Central memory CD8-positive, alpha-beta T cell (primary cell): ENCODE measurements around the gene SSH3.
A peak's percentile ranks its signal among the peaks of the same experiment; 100 is the strongest.
"Not testable (repeated sequence)": the region's sequence is repeated elsewhere in the genome, so short reads cannot be mapped to it uniquely, and the experiment has no call there.

Experiments
- ATAC-seq: fragments of 150-1000 bp; cut with Tn5 transposase; replicated peaks from 2 replicates; pipeline ENCODE4 v1.10.0; 2022; ENCODE audit warnings: mild to moderate bottlenecking, moderate FRiP score, moderate number of reproducible peaks; ENCODE audit not compliant: poor library complexity, severe bottlenecking; ENCODE audit errors: extremely low read depth
- DNase-seq, 2 donors: peaks; one replicate each; pipeline ENCODE4 v3.0.0; 2021; ENCODE audit warnings: low spot score in 2 of 2
- H3K27ac Mint-ChIP-seq: one replicate; pipeline ENCODE4 v1.8.0; 2022; ENCODE audit warnings: low read depth, mild to moderate bottlenecking, moderate library complexity, mixed read lengths
- H3K27me3 Mint-ChIP-seq: one replicate; pipeline ENCODE4 v1.8.0; 2022; ENCODE audit warnings: mixed read lengths
- H3K36me3 Mint-ChIP-seq: one replicate; pipeline ENCODE4 v1.8.0; 2022; ENCODE audit warnings: mild to moderate bottlenecking, moderate library complexity, mixed read lengths; ENCODE audit not compliant: insufficient read depth
- H3K4me1 Mint-ChIP-seq: one replicate; pipeline ENCODE4 v1.8.0; 2022; ENCODE audit warnings: mixed read lengths
- H3K4me3 Mint-ChIP-seq: one replicate; pipeline ENCODE4 v1.8.0; 2022; ENCODE audit warnings: mild to moderate bottlenecking, moderate library complexity, mixed read lengths
- H3K9me3 Mint-ChIP-seq: one replicate; pipeline ENCODE4 v1.8.0; 2022; ENCODE audit warnings: mixed read lengths

Gene SSH3

DNA sequence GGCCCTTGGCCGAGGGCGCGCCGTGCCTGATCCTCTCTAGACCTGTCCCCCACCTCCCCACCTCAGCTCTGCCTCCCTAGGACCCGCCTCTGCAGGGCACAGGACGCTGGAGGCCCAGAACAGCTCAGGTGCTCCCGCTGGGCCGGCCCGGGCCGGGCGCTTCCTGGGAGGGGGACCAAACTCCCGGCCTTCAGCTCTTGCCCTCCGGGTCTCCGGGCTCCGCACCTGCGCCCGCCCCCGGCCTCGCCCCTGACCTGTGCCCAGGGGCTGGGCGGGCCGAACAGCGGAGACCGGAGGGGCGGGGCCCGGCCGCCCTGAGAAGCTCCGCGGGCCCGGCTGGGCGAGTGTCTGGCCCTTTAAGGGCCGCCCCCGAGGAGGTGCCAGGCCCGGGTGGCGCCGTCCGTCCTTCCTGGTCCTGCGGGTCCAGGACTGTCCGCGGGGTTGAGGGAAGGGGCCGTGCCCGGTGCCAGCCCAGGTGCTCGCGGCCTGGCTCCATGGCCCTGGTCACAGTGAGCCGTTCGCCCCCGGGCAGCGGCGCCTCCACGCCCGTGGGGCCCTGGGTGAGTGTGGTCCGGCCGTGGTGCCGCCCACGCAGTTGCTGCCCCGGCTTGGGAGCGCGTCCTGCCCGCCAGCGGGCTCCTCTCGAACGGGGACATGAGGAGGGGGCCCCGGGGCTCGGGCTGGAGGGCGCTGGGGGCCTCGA lies at the start of gene SSH3:
TSS of gene SSH3 (plus strand) at position 399 of the 703 bp plus-strand sequence. CDS start at position 495, 96 bp downstream.
- H3K36me3 Mint-ChIP-seq, result peaks cover 17% of the 10 kb centered on the region
- no peaks in the 10 kb centered on the region for H3K9me3 Mint-ChIP-seq
- DNase-seq (no peak), ATAC-seq (peak; percentile 59)
- peaks cover 12% of the 10 kb centered on the region for H3K4me1 Mint-ChIP-seq
- no peaks in the 10 kb centered on the region for H3K27me3 Mint-ChIP-seq
- peak within 1 kb of the TSS; percentile 60 for H3K4me3 Mint-ChIP-seq
- no peak within 1 kb of the TSS for H3K27ac Mint-ChIP-seq

DNA sequence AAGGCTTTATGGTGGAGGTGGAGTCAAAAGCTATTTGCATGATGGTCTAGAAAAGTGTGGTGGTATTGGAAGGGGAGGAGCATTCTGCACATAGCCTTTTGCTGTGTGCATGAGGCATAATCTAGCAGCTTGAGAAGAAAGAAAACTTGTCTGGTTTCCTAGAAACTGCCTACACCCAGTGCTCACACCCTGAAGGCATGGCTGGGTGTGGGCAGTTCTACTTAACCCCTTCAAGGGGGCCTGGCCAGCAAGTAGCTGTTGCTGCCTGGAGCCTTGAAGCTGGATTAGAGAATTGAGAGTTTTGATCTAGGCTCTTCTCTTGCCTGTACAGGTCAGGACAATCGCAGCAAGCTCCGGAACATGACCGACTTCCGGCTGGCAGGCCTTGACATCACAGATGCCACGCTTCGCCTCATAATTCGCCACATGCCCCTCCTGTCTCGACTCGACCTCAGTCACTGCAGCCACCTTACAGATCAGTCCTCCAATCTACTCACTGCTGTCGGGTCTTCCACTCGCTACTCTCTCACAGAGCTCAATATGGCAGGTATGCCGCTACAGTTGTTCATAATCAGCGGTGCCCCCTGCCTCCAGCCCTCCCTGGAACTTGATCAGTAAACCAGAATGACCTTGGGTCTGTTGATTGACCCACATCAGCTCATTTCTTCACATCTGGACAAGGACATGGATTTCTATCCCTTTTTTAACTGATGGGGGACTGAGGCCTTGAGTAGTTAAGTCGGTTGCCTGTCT lies 49.3 kb upstream of the SSH3 start:
- H3K27me3 Mint-ChIP-seq, result no peaks in the 10 kb centered on the region

DNA sequence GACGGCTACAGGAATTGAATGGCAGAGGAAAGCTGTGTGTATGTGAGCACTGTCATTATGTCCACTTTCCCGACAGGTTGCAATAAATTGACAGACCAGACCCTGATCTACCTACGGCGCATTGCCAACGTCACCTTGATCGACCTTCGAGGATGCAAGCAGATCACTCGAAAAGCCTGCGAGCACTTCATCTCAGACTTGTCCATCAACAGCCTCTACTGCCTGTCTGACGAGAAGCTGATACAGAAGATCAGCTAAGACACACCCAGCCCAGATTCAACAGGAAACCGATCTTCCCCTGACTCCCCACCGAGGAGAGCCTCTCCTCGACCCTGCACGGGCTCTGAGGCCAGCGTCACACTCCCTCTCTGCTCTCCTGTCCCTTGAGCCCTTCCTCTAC lies 48.5 kb upstream of the SSH3 start:
- H3K36me3 Mint-ChIP-seq, result peaks cover 75% of the 10 kb centered on the region
- H3K27me3 Mint-ChIP-seq, result no peaks in the 10 kb centered on the region
- peak overlapping the region; percentile 40 for H3K4me3 Mint-ChIP-seq
- peaks cover 42% of the 10 kb centered on the region for H3K4me1 Mint-ChIP-seq
- no peak for ATAC-seq
- DNase-seq, result no peak
- peak overlapping the region; percentile 38 for H3K27ac Mint-ChIP-seq
- H3K9me3 Mint-ChIP-seq, result no peaks in the 10 kb centered on the region

More for the DNA sequence above, 49.3 kb upstream of the SSH3 start:
- no peak for DNase-seq
- H3K9me3 Mint-ChIP-seq, result no peaks in the 10 kb centered on the region
- peak overlapping the region; percentile 40 for H3K4me3 Mint-ChIP-seq
- no peak for ATAC-seq
- peaks cover 83% of the 10 kb centered on the region for H3K36me3 Mint-ChIP-seq
- H3K27ac Mint-ChIP-seq, result peak overlapping the region; percentile 35
- H3K4me1 Mint-ChIP-seq, result peaks cover 44% of the 10 kb centered on the region

GRCh38 chr11:67255353-67255752 lies 48.0 kb upstream of the SSH3 start:
- peaks cover 71% of the 10 kb centered on the region for H3K36me3 Mint-ChIP-seq
- peak overlapping the region; percentile 38 for H3K27ac Mint-ChIP-seq
- H3K4me3 Mint-ChIP-seq, result peak overlapping the region; percentile 13
- ATAC-seq (no peak), DNase-seq (no peak)
- H3K27me3 Mint-ChIP-seq, result no peaks in the 10 kb centered on the region
- H3K9me3 Mint-ChIP-seq, result no peaks in the 10 kb centered on the region
- peaks cover 42% of the 10 kb centered on the region for H3K4me1 Mint-ChIP-seq

GRCh38 chr11:67255864-67256263 lies 47.5 kb upstream of the SSH3 start:
- no peaks in the 10 kb centered on the region for H3K27me3 Mint-ChIP-seq
- no peaks in the 10 kb centered on the region for H3K9me3 Mint-ChIP-seq
- peak overlapping the region; percentile 13 for H3K4me3 Mint-ChIP-seq
- no peak for DNase-seq
- ATAC-seq, result no peak
- H3K4me1 Mint-ChIP-seq, result peaks cover 37% of the 10 kb centered on the region
- peak overlapping the region; percentile 38 for H3K27ac Mint-ChIP-seq
- peaks cover 66% of the 10 kb centered on the region for H3K36me3 Mint-ChIP-seq

DNA sequence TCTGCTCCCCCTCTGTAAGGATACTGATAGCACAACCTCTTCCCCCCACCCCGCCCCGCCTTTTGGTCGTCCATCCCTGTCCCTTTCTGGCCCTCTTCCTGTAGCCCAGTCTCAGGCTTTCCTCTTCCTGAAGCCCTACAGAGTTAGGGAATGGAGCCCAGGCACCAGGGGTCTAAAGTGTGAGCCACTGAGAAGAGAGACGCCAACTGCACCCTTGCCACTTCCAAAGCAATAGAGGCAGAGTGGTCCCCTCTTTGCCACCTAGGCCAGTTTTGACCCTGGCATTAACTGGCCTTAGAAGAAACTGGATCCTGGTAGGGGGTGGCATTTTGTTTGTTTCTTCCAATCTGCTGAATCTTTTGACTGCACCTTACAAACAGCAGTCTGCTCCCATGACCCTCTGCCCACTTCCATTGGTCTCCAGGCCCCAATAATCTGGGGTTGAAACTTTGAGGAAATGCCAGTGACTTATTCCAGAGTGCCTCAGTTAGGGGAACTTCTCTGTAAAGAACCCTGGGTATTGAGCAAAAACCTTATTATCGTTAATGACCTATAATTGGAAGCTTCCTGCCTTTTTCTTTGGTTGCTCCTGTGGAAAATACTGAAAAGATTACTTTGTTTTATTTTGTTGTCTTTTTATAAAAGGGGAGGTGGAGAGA lies 46.7 kb upstream of the SSH3 start:
- H3K4me3 Mint-ChIP-seq, result no peak overlapping the region

DNA sequence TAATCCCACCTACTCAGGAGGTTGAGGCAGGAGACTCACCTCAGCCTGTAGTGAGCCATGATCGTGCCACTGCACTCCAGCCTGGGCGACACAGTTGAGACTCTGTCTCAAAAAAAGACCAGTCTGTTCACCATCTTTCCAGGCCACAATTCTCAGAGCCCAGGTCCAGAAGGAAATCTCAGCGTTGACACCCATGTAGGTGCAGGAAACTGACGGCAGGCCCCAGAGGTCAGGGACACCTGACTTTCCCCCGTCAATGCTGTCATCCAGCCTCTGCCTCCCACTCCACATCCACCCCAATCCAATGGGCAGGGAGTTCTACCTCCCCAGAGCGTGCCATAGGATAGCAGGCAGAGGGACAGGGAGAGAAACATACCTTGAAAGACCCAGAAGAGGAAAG lies 42.9 kb upstream of the SSH3 start:
- Mint-ChIP-seq H3K4me3 (no peak overlapping the region), H3K36me3 (peaks cover 30% of the 10 kb centered on the region), H3K9me3 (no peaks in the 10 kb centered on the region), H3K27ac (peak overlapping the region; percentile 38), H3K27me3 (no peaks in the 10 kb centered on the region), H3K4me1 (peaks cover 34% of the 10 kb centered on the region)
- ATAC-seq (no peak), DNase-seq (no peak)

More for the DNA sequence above, 46.7 kb upstream of the SSH3 start:
- peaks cover 37% of the 10 kb centered on the region for H3K4me1 Mint-ChIP-seq
- no peaks in the 10 kb centered on the region for H3K9me3 Mint-ChIP-seq
- H3K36me3 Mint-ChIP-seq, result peaks cover 58% of the 10 kb centered on the region
- ATAC-seq, result no peak
- DNase-seq, result no peak
- peak overlapping the region; percentile 44 for H3K27ac Mint-ChIP-seq
- H3K27me3 Mint-ChIP-seq, result no peaks in the 10 kb centered on the region

- Mint-ChIP-seq H3K4me1 (peaks cover 37% of the 10 kb centered on the region), H3K36me3 (peaks cover 31% of the 10 kb centered on the region), H3K27ac (peak overlapping the region; percentile 38)
- not testable (repeated sequence) for H3K4me3 Mint-ChIP-seq, H3K27me3 Mint-ChIP-seq, H3K9me3 Mint-ChIP-seq, ATAC-seq, DNase-seq
Observed at GRCh38 chr11:67260885-67261639, 42.3 kb upstream of the SSH3 start.

DNA sequence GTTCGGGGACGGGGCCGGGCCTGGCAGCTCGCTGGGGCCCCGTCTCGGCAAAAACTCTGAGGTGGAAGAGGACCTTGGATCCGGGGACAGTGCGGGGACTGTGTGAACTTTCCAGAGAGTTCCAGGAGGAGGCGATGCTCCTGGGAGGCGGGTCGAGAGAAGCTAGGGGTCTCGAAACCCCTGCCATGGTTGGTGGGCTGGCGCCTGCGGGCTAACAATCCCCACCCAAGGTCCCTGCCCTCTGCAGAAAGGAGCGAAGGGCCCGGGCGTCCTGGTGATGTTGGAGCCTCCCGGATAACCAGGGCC lies 41.7 kb upstream of the SSH3 start:
- ATAC-seq, result no peak
- Mint-ChIP-seq H3K4me1 (peaks cover 37% of the 10 kb centered on the region), H3K36me3 (peaks cover 26% of the 10 kb centered on the region)

DNA sequence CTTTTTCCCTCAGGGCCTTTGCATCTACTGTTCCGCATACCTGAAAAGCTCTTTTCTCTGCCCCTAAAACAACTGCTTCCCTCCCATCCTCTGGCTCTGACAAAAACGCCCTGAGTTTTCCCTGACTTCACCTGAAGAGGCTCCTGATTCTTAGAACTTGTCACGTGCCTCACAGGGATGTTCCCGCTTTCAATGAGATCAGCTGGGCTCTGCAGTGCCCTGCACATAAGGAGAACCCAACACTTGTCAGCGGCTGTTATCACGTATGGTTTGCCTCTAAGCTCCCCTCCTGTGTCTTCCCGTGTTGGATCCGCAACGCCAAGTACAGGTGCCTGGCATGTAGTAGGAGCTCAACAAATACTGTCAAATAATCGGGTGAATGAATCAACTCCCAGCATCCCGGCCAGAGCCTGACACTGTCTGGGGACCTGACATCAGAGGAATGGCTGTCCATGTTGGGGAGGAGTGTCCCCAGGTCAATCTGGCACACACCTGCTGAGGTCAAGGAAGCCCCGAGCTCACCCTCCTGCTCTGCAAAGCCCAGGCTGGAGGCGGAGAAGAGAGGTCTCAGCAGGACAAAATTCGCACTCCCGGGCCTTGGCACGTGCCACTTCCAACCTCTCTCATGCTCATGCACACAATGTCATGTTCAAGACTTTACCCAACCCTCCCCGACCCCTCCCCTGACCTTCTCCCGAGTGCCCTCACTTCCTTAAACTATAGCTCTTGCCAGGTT lies 41.2 kb upstream of the SSH3 start:
- Mint-ChIP-seq H3K36me3 (peaks cover 22% of the 10 kb centered on the region), H3K4me1 (peaks cover 39% of the 10 kb centered on the region), H3K4me3 (peak overlapping the region; percentile 58), H3K27ac (peak overlapping the region; percentile 85), H3K9me3 (no peaks in the 10 kb centered on the region), H3K27me3 (no peaks in the 10 kb centered on the region)
- ATAC-seq (no peak), DNase-seq (no peak)

More for the DNA sequence above, 41.7 kb upstream of the SSH3 start:
- Mint-ChIP-seq H3K27me3 (no peaks in the 10 kb centered on the region), H3K27ac (peak overlapping the region; percentile 38), H3K4me3 (no peak overlapping the region), H3K9me3 (no peaks in the 10 kb centered on the region)
- no peak for DNase-seq

DNA sequence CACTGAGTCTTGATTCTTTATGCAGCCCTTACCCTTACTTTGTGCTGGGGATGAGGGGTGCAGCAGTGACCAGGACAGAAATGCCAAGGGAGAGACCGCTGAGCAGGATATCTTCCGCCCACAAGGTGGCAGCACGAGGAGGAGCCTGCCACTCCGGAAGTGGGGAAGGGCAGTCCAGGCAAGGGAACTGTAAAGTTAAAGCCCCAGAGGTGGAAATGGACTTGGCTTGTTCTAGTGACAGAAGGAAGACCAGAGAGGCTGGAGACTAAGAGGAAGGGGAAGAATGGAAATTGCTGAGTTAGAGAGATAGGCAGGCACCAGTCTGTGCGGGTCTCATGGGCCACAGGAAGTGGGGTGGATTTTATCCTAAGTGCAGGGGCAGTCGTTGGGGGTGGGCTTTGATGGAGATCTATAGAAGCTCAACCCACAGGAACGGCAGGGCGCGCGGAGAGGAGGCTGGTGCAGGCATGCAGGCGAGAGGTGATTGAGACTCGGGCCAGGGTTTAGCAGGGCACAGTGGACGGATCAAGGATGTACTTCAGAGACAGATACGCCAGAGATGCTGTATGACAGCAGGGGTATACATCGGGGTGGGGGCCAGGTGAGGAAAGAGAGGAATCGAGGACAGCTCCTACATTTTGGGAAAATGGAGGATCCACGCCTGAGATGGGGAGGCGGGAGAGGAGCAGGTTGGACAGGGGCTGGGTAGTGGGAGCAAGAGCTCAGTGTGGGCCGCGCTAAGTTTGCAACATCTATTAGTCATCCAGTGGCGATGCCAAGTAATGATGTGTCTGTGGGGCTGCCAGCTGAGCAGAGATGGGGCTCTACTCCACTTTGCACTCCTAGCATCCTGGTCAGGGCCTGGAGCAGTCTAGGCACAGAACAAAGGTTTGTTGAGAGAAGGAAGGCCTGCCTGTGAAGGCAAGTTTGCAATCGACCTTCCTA lies 40.3 kb upstream of the SSH3 start:
- H3K27me3 Mint-ChIP-seq, result no peaks in the 10 kb centered on the region
- DNase-seq, result peak in 1 of 2 donors; percentile 43
- H3K4me3 Mint-ChIP-seq, result peak overlapping the region; percentile 58
- peak; percentile 27 for ATAC-seq
- peaks cover 28% of the 10 kb centered on the region for H3K36me3 Mint-ChIP-seq
- H3K27ac Mint-ChIP-seq, result peak overlapping the region; percentile 85
- no peaks in the 10 kb centered on the region for H3K9me3 Mint-ChIP-seq
- H3K4me1 Mint-ChIP-seq, result peaks cover 48% of the 10 kb centered on the region
